GM12878 (cell line): ENCODE results near the gene C11orf97. TPM values are rescaled to one million over a fixed set of nuclear protein-coding genes. Genes with fewer than 3 reads are reported as not detected.

Experiments used
- CHD1 ChIP-seq: IDR thresholded peaks from 2 replicates; pipeline ENCODE4 v1.6.1; 2012; ENCODE audit warnings: low read depth, low read length, improper control_type of control experiment
- CHD2 ChIP-seq: IDR thresholded peaks from 2 replicates; pipeline ENCODE4 v1.6.1; 2011; ENCODE audit warnings: low read depth, low read length, improper control_type of control experiment, borderline replicate concordance
- CHD4 ChIP-seq: fragments of 200-600 bp; sonication (generic); IDR thresholded peaks from 2 replicates; pipeline ENCODE4 v1.6.1; 2016; ENCODE audit warnings: mild to moderate bottlenecking
- CTCF ChIP-seq, 3 experiments: IDR thresholded peaks in 2 of 3; conservative IDR thresholded peaks in 1 of 3; 2 replicates each; pipeline ENCODE4 v1.5.1; 2011; ENCODE audit warnings: low read depth in 3 of 3, low read length in 3 of 3, mild to moderate bottlenecking in 3 of 3, control low read depth in 2 of 3, moderate library complexity in 2 of 3, inconsistent platforms in 1 of 3, mixed read lengths in 1 of 3; ENCODE audit not compliant: control insufficient read depth in 2 of 3, insufficient read depth in 1 of 3; ENCODE audit errors: extremely low read depth in 1 of 3
- ESRRA ChIP-seq: IDR thresholded peaks from 2 replicates; pipeline ENCODE4 v1.6.1; 2012; ENCODE audit warnings: mild to moderate bottlenecking, low read length, improper control_type of control experiment
- GABPA ChIP-seq: IDR thresholded peaks from 2 replicates; pipeline ENCODE4 v1.6.1; 2014; ENCODE audit warnings: antibody characterized with exemption, low read depth, mild to moderate bottlenecking, inconsistent platforms
- IKZF2 ChIP-seq, 2 experiments: fragments of 450-650 bp; IDR thresholded peaks; 2 replicates each; pipeline ENCODE4 v1.6.1; 2017; ENCODE audit warnings: mild to moderate bottlenecking in 2 of 2, moderate library complexity in 2 of 2
- IRF4 ChIP-seq: IDR thresholded peaks from 2 replicates; pipeline ENCODE4 v1.6.1; 2011; ENCODE audit warnings: low read depth, low read length
- MYB ChIP-seq: fragments of 150-350 bp; IDR thresholded peaks from 2 replicates; pipeline ENCODE4 v1.6.1; 2014; ENCODE audit warnings: mild to moderate bottlenecking, low read depth, low read length, borderline replicate concordance
- RB1 ChIP-seq: fragments of 450-650 bp; formaldehyde crosslinking; IDR thresholded peaks from 2 replicates; pipeline ENCODE4 v1.6.1; 2017; ENCODE audit warnings: mild to moderate bottlenecking, borderline replicate concordance
- RCOR1 ChIP-seq: conservative IDR thresholded peaks from 2 replicates; pipeline ENCODE4 v1.6.1; 2012; ENCODE audit warnings: low read depth, low read length, improper control_type of control experiment
- SRF ChIP-seq, 2 experiments: IDR thresholded peaks; 2 replicates each; pipeline ENCODE4 v1.6.1; 2011; ENCODE audit warnings: low read depth in 2 of 2, low read length in 2 of 2, mild to moderate bottlenecking in 1 of 2, moderate library complexity in 1 of 2
- TAF1 ChIP-seq: IDR thresholded peaks from 2 replicates; pipeline ENCODE4 v1.6.1; 2011; ENCODE audit warnings: mild to moderate bottlenecking, low read depth, low read length, borderline replicate concordance
- TCF3 ChIP-seq: IDR thresholded peaks from 2 replicates; pipeline ENCODE4 v1.6.1; 2012; ENCODE audit warnings: low read depth, mild to moderate bottlenecking, low read length, borderline replicate concordance; ENCODE audit not compliant: insufficient read depth
- YBX1 ChIP-seq: fragments of 450-650 bp; IDR thresholded peaks from 2 replicates; pipeline ENCODE4 v1.6.1; 2016; ENCODE audit warnings: antibody characterized with exemption
- ZNF207 ChIP-seq: fragments of 450-650 bp; IDR thresholded peaks from 2 replicates; pipeline ENCODE4 v1.6.1; 2014; ENCODE audit warnings: antibody characterized with exemption, mild to moderate bottlenecking, borderline replicate concordance
- polyA plus RNA-seq, 11 experiments: library from polyadenylated mRNA; depleted of rRNA in 4 of 11; unstranded in 6 of 11; stranded (reverse) in 5 of 11; fragments of >200 nt; fragmentation: Nextera tagmentation in 4 of 11; fragmentation: Illumina TruSeq in 1 of 11; extraction: Ambion mirVana in 4 of 11; extraction: Trizol in 1 of 11; gene quantifications; 1 replicate in 1 of 11; 2 replicates in 10 of 11; pipeline versions ENCODE4 v1.2.1 to v1.2.3, GENCODE V29; 2011 to 2016; ENCODE audit warnings: inconsistent platforms in 2 of 11, missing spikeins in 2 of 11, low read depth in 1 of 11
- total RNA-seq, 4 experiments: library from RNA; depleted of rRNA in 3 of 4; stranded (reverse); fragments of >200 nt in 3 of 4; fragmentation: Illumina TruSeq in 1 of 4; extraction: Trizol in 1 of 4; gene quantifications; 2 replicates each; pipeline versions ENCODE4 v1.2.1 to v1.2.3, GENCODE V29; 2013 to 2021
- TF ChIP-seq, protein P1 (sequence below): fragments of 450-650 bp; conservative IDR thresholded peaks from 2 replicates; pipeline ENCODE4 v1.6.1; 2017; ENCODE audit warnings: mild to moderate bottlenecking, moderate library complexity
- TF ChIP-seq, protein P2 (sequence below): IDR thresholded peaks from 2 replicates; pipeline ENCODE4 v1.6.1; 2012; ENCODE audit warnings: low read depth, low read length, improper control_type of control experiment
- TF ChIP-seq, protein P3 (sequence below): fragments of 450-650 bp; IDR thresholded peaks from 2 replicates; pipeline ENCODE4 v1.6.1; 2018; ENCODE audit warnings: borderline replicate concordance, mild to moderate bottlenecking; ENCODE audit not compliant: partially characterized antibody

Gene C11orf97
- total and polyA plus RNA-seq, 10 of the 15 experiments (the other 5 are each of a cell fraction or from before 2014, with no cell fraction given): not detected

- TF ChIP-seq, protein P1, sequence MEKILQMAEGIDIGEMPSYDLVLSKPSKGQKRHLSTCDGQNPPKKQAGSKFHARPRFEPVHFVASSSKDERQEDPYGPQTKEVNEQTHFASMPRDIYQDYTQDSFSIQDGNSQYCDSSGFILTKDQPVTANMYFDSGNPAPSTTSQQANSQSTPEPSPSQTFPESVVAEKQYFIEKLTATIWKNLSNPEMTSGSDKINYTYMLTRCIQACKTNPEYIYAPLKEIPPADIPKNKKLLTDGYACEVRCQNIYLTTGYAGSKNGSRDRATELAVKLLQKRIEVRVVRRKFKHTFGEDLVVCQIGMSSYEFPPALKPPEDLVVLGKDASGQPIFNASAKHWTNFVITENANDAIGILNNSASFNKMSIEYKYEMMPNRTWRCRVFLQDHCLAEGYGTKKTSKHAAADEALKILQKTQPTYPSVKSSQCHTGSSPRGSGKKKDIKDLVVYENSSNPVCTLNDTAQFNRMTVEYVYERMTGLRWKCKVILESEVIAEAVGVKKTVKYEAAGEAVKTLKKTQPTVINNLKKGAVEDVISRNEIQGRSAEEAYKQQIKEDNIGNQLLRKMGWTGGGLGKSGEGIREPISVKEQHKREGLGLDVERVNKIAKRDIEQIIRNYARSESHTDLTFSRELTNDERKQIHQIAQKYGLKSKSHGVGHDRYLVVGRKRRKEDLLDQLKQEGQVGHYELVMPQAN: peak; percentile 74
- TF ChIP-seq ESRRA (no peak), IRF4 (0 out of 2 replicates have a peak, but pooled peaks have one; percentile 9), CHD4 (no peak), GABPA (0 out of 2 replicates have a peak, but pooled peaks have one; percentile 26), MYB (no peak), CTCF (IDR thresholded peaks at IDR 0.05 in 2 of 3, conservative IDR thresholded peaks at IDR 0.05 in 1 of 3; ENCODE audit: control insufficient read depth in 2 of 3, extremely low read depth in 1 of 3, insufficient read depth in 1 of 3, low read depth in 3 of 3, low read length in 3 of 3) (peak in 1 of 3 experiments; percentile 2; a peak in 2 of 6 replicates), TAF1 (no peak), RB1 (peak; percentile 22; the same call in 1 of the 2 replicates), TCF3 (no peak), CHD1 (0 out of 2 replicates have a peak, but pooled peaks have one; percentile 26), SRF (IDR thresholded peaks at IDR 0.05; ENCODE audit: low read depth in 2 of 2, low read length in 2 of 2) (no peak), CHD2 (no peak), RCOR1 (0 out of 2 replicates have a peak, but pooled peaks have one; percentile 16), IKZF2 (IDR thresholded peaks at IDR 0.05) (peak; percentile 64 to 72), ZNF207 (peak; percentile 57; the same call in 1 of the 2 replicates), YBX1 (no peak)
- TF ChIP-seq, protein P2, sequence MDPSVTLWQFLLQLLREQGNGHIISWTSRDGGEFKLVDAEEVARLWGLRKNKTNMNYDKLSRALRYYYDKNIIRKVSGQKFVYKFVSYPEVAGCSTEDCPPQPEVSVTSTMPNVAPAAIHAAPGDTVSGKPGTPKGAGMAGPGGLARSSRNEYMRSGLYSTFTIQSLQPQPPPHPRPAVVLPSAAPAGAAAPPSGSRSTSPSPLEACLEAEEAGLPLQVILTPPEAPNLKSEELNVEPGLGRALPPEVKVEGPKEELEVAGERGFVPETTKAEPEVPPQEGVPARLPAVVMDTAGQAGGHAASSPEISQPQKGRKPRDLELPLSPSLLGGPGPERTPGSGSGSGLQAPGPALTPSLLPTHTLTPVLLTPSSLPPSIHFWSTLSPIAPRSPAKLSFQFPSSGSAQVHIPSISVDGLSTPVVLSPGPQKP: 0 out of 2 replicates have a peak, but pooled peaks have one; percentile 31
- TF ChIP-seq, protein P3, sequence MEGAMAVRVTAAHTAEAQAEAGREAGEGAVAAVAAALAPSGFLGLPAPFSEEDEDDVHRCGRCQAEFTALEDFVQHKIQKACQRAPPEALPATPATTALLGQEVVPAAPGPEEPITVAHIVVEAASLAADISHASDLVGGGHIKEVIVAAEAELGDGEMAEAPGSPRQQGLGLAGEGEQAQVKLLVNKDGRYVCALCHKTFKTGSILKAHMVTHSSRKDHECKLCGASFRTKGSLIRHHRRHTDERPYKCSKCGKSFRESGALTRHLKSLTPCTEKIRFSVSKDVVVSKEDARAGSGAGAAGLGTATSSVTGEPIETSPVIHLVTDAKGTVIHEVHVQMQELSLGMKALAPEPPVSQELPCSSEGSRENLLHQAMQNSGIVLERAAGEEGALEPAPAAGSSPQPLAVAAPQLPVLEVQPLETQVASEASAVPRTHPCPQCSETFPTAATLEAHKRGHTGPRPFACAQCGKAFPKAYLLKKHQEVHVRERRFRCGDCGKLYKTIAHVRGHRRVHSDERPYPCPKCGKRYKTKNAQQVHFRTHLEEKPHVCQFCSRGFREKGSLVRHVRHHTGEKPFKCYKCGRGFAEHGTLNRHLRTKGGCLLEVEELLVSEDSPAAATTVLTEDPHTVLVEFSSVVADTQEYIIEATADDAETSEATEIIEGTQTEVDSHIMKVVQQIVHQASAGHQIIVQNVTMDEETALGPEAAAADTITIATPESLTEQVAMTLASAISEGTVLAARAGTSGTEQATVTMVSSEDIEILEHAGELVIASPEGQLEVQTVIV: peak; percentile 30
These were observed 31.7 kb downstream of the C11orf97 start, which contains the start of gene FUT4 (continued) for GRCh38 chr11:94543695-94544645.
